HUES64 (cell line): ENCODE results near the gene ASB6.

Experiments used
- H3K27ac ChIP-seq: 2 replicates; pipeline ENCODE4 v1.7.0; 2013; ENCODE audit warnings: low read depth, low read length, inconsistent platforms
- H3K27me3 ChIP-seq: 2 replicates; pipeline ENCODE4 v1.6.1; 2013; ENCODE audit warnings: mild to moderate bottlenecking, low read length; ENCODE audit not compliant: insufficient read depth
- H3K36me3 ChIP-seq: 2 replicates; pipeline ENCODE4 v1.6.1; 2013; ENCODE audit warnings: mild to moderate bottlenecking, low read length; ENCODE audit not compliant: insufficient read depth
- H3K4me1 ChIP-seq: 2 replicates; pipeline ENCODE4 v1.6.1; 2013; ENCODE audit warnings: mild to moderate bottlenecking, low read length, moderate library complexity; ENCODE audit not compliant: insufficient read depth
- H3K4me3 ChIP-seq: 2 replicates; pipeline ENCODE4 v1.5.1; 2013; ENCODE audit warnings: mild to moderate bottlenecking, low read length, moderate library complexity
- H3K9ac ChIP-seq: 2 replicates; pipeline ENCODE4 v1.6.1; 2013; ENCODE audit warnings: mild to moderate bottlenecking, low read depth, low read length
- H3K9me3 ChIP-seq: 2 replicates; pipeline ENCODE4 v1.6.1; 2013; ENCODE audit warnings: low read depth, low read length; ENCODE audit not compliant: insufficient read depth
- WGBS: fragments of 150-250, 120-280 bp; methylation state at CpG from one replicate; pipeline ENCODE4 v1.1.7; 2013; ENCODE audit warnings: missing lambda C conversion rate; 5-methylcytosine and 5-hydroxymethylcytosine counted together

ASB6 gene

GRCh38 chr9:129591916-129592315 is 50.0 kb downstream of the ASB6 start:
- no peak overlapping the region for H3K4me3 ChIP-seq
- no peak overlapping the region for H3K27ac ChIP-seq
- H3K9ac ChIP-seq = no peak overlapping the region
- H3K36me3 ChIP-seq = no peaks in the 10 kb centered on the region
- peaks cover 38% of the 10 kb centered on the region for H3K27me3 ChIP-seq
- WGBS = 17% methylated on average over 5 of the region's 5 CpGs
- peaks cover 27% of the 10 kb centered on the region for H3K4me1 ChIP-seq
- no peaks in the 10 kb centered on the region for H3K9me3 ChIP-seq

- Histone ChIP-seq H3K9ac (no peak overlapping the region), H3K4me3 (no peak overlapping the region), H3K27ac (no peak overlapping the region), H3K4me1 (peaks cover 21% of the 10 kb centered on the region), H3K36me3 (no peaks in the 10 kb centered on the region), H3K27me3 (peaks cover 37% of the 10 kb centered on the region), H3K9me3 (no peaks in the 10 kb centered on the region)
- 84% methylated on average over 6 of the region's 6 CpGs for WGBS
Observed at GRCh38 chr9:129590466-129590865, 51.5 kb downstream of the ASB6 start.

- Histone ChIP-seq H3K4me3 (no peak overlapping the region), H3K4me1 (peaks cover 16% of the 10 kb centered on the region), H3K27ac (no peak overlapping the region), H3K9ac (no peak overlapping the region), H3K36me3 (no peaks in the 10 kb centered on the region), H3K27me3 (peaks cover 21% of the 10 kb centered on the region; the same call in 1 of the 2 replicates), H3K9me3 (no peaks in the 10 kb centered on the region)
- WGBS = 81% methylated on average over 23 of the region's 23 CpGs
Observed at GRCh38 chr9:129587487-129588262, 54.3 kb downstream of the ASB6 start.

- H3K9me3 ChIP-seq = no peaks in the 10 kb centered on the region
- no peak overlapping the region for H3K4me3 ChIP-seq
- peaks cover 10% of the 10 kb centered on the region; the same call in 1 of the 2 replicates for H3K4me1 ChIP-seq
- H3K36me3 ChIP-seq = no peaks in the 10 kb centered on the region
- H3K27ac ChIP-seq = no peak overlapping the region
- 81% methylated on average over 8 of the region's 8 CpGs for WGBS
- no peak overlapping the region for H3K9ac ChIP-seq
- H3K27me3 ChIP-seq = peaks cover 17% of the 10 kb centered on the region; the same call in 1 of the 2 replicates
Observed at GRCh38 chr9:129586685-129587084, 55.3 kb downstream of the ASB6 start.

- H3K9me3 ChIP-seq = no peaks in the 10 kb centered on the region
- H3K9ac ChIP-seq = no peak overlapping the region
- H3K4me3 ChIP-seq = no peak overlapping the region
- 86% methylated on average over 1 of the region's 1 CpG for WGBS
- H3K27me3 ChIP-seq = peaks cover 17% of the 10 kb centered on the region; the same call in 1 of the 2 replicates
- no peaks in the 10 kb centered on the region for H3K36me3 ChIP-seq
- no peak overlapping the region for H3K27ac ChIP-seq
- peaks cover 9% of the 10 kb centered on the region; the same call in 1 of the 2 replicates for H3K4me1 ChIP-seq
Observed at GRCh38 chr9:129586245-129586644, 55.7 kb downstream of the ASB6 start.

GRCh38 chr9:129585352-129585751 is 56.6 kb downstream of the ASB6 start:
- Histone ChIP-seq H3K9me3 (no peaks in the 10 kb centered on the region), H3K27ac (no peak overlapping the region), H3K36me3 (no peaks in the 10 kb centered on the region), H3K9ac (no peak overlapping the region), H3K27me3 (peaks cover 12% of the 10 kb centered on the region; the same call in 1 of the 2 replicates), H3K4me3 (no peak overlapping the region), H3K4me1 (0 out of 2 replicates have a peak, but pooled peaks cover 4% of the 10 kb centered on the region)
- 100% methylated on average over 1 of the region's 1 CpG for WGBS
